NCI-H187 (cell line): Measurements from ENCODE around the gene CEP162.
"Not testable (repeated sequence)": the region's sequence is repeated elsewhere in the genome, so short reads cannot be mapped to it uniquely, and the experiment has no call there.

Experiments used
- DNase-seq, 2 experiments: peaks; one replicate each; lab custom pipeline; 2025; lab: John Stamatoyannopoulos, UW

The CEP162 gene

GRCh38 chr6:84089081-84089480, 138.4 kb downstream of the CEP162 start:
- DNase-seq: no peak

GRCh38 chr6:84086545-84087429, 140.7 kb downstream of the CEP162 start:
- DNase-seq: no peak

GRCh38 chr6:84086056-84086455, 141.4 kb downstream of the CEP162 start:
- DNase-seq: no peak

GRCh38 chr6:84084705-84085104, 142.7 kb downstream of the CEP162 start:
- DNase-seq: not testable (repeated sequence)

- DNase-seq: no peak
Observed at GRCh38 chr6:84082689-84083265, 144.7 kb downstream of the CEP162 start.

- DNase-seq: no peak
Observed at GRCh38 chr6:84081222-84081621, 146.2 kb downstream of the CEP162 start.

GRCh38 chr6:84078335-84078734, 149.1 kb downstream of the CEP162 start:
- DNase-seq: no peak

GRCh38 chr6:84077645-84078044, 149.8 kb downstream of the CEP162 start:
- no peak for DNase-seq

- DNase-seq: peak in 1 of 2 experiments; percentile 14
Observed at GRCh38 chr6:84074988-84075781, 152.3 kb downstream of the CEP162 start.
